H1 (cell line): ENCODE measurements around the gene NPIPA1. TPM values are rescaled to one million over a fixed set of nuclear protein-coding genes. Genes with fewer than 3 reads are reported as not detected.
"Not testable (repeated sequence)": the region's sequence is repeated elsewhere in the genome, so short reads cannot be mapped to it uniquely, and the experiment has no call there.

Source experiments
- CTCF ChIA-PET: fragments of 300-600 bp; sonication (Branson Sonifier 250); formaldehyde crosslinking; loops from one replicate; lab custom pipeline; 2021; ENCODE audit not compliant: partially characterized antibody; lab: Charles Lee
- POLR2A ChIA-PET: fragments of 300-600 bp; sonication (Branson Sonifier 250); formaldehyde crosslinking; loops from one replicate; lab custom pipeline; 2021; ENCODE audit warnings: inconsistent platforms; ENCODE audit not compliant: partially characterized antibody; lab: Charles Lee
- DNase-seq, 2 experiments: peaks; one replicate each; pipeline versions ENCODE4 v3.0.0 to v3.0.0-alpha.2; 2010 to 2022; ENCODE audit warnings: low spot score in 2 of 2, low read depth in 1 of 2, mixed read lengths in 1 of 2
- FAIRE-seq: peaks from 2 replicates; lab custom pipeline; 2011; peaks lifted over from hg19 to GRCh38; lab: Jason Lieb, UNC
- H2AFZ ChIP-seq: 2 replicates; pipeline ENCODE4 v1.8.1; 2012; ENCODE audit warnings: low read length, inconsistent platforms
- H2AK5ac ChIP-seq: 2 replicates; pipeline ENCODE4 v1.6.1; 2013; ENCODE audit warnings: low read depth, low read length
- H2BK120ac ChIP-seq: replicated peaks from 2 replicates; pipeline ENCODE3; 2013; ENCODE audit warnings: low read depth, low read length, inconsistent platforms
- H2BK12ac ChIP-seq: 2 replicates; pipeline ENCODE4 v1.6.1; 2013; ENCODE audit warnings: low read depth, low read length
- H2BK15ac ChIP-seq: 2 replicates; pipeline ENCODE4 v1.6.1; 2013; ENCODE audit warnings: low read length
- H2BK20ac ChIP-seq: 2 replicates; pipeline ENCODE4 v1.6.1; 2013; ENCODE audit warnings: low read length
- H2BK5ac ChIP-seq: 2 replicates; pipeline ENCODE4 v1.6.1; 2013; ENCODE audit warnings: low read depth, low read length
- H3K14ac ChIP-seq: 2 replicates; pipeline ENCODE4 v1.6.1; 2013; ENCODE audit warnings: inconsistent platforms; ENCODE audit not compliant: insufficient read length
- H3K18ac ChIP-seq: 2 replicates; pipeline ENCODE4 v1.6.1; 2013; ENCODE audit warnings: low read length; ENCODE audit errors: extremely low read depth
- H3K23ac ChIP-seq: 2 replicates; pipeline ENCODE4 v1.6.1; 2013; ENCODE audit warnings: inconsistent platforms; ENCODE audit not compliant: insufficient read length
- H3K23me2 ChIP-seq: 2 replicates; pipeline ENCODE4 v1.6.1; 2013; ENCODE audit warnings: low read depth, low read length
- H3K27ac ChIP-seq: 2 replicates; pipeline ENCODE4 v1.6.1; 2011; ENCODE audit warnings: low read depth, low read length, inconsistent platforms
- H3K27me3 ChIP-seq, 4 experiments: replicated peaks in 1 of 4; 1 replicate in 1 of 4; 2 replicates in 3 of 4; pipeline versions ENCODE4 v1.6.1 to v1.8.1; 2011 to 2013; ENCODE audit warnings: low read length in 3 of 4, mild to moderate bottlenecking in 3 of 4, inconsistent platforms in 2 of 4, mixed read lengths in 2 of 4, moderate library complexity in 1 of 4; ENCODE audit not compliant: control insufficient read depth in 3 of 4, insufficient read depth in 3 of 4; ENCODE audit errors: extremely low read depth in 1 of 4
- H3K36me3 ChIP-seq, 4 experiments: 2 replicates each; pipeline versions ENCODE4 v1.6.1 to v1.8.1; 2011 to 2013; ENCODE audit warnings: mild to moderate bottlenecking in 4 of 4, low read length in 3 of 4, moderate library complexity in 2 of 4, control low read depth in 1 of 4, inconsistent platforms in 1 of 4; ENCODE audit not compliant: insufficient read depth in 4 of 4, control insufficient read depth in 2 of 4
- H3K4ac ChIP-seq: replicated peaks from 2 replicates; pipeline ENCODE3; 2013; ENCODE audit warnings: low read length, low read depth, mixed read lengths, inconsistent platforms; ENCODE audit not compliant: insufficient read length
- H3K4me1 ChIP-seq, 4 experiments: replicated peaks in 1 of 4; 1 replicate in 1 of 4; 2 replicates in 3 of 4; pipeline versions ENCODE4 v1.6.1 to v1.8.1; 2011 to 2013; ENCODE audit warnings: low read length in 3 of 4, inconsistent platforms in 2 of 4, mixed read lengths in 1 of 4; ENCODE audit not compliant: insufficient read depth in 4 of 4, control insufficient read depth in 3 of 4
- H3K4me2 ChIP-seq, 2 experiments: 2 replicates each; pipeline versions ENCODE4 v1.6.1 to v1.8.1; 2011 to 2013; ENCODE audit warnings: low read depth in 2 of 2, low read length in 2 of 2, control low read depth in 1 of 2, inconsistent platforms in 1 of 2, mild to moderate bottlenecking in 1 of 2; ENCODE audit not compliant: insufficient read depth in 1 of 2
- H3K4me3 ChIP-seq, 4 experiments: fragments of 200-600, 300-600 bp in 1 of 4; sonication (generic), shearing (Covaris generic), sonication (Bioruptor Twin) in 1 of 4; 2 replicates each; pipeline versions ENCODE4 v1.5.1 to v1.8.1; 2011 to 2016; ENCODE audit warnings: low read length in 4 of 4, low read depth in 3 of 4, control low read depth in 2 of 4, inconsistent platforms in 2 of 4, mild to moderate bottlenecking in 2 of 4, mixed read lengths in 1 of 4, moderate library complexity in 1 of 4; ENCODE audit not compliant: insufficient read depth in 2 of 4; ENCODE audit errors: extremely low read depth in 1 of 4
- H3K56ac ChIP-seq: replicated peaks from 2 replicates; pipeline ENCODE3; 2013; ENCODE audit warnings: low read depth, mild to moderate bottlenecking, mixed read lengths, low read length, inconsistent platforms; ENCODE audit not compliant: insufficient read length
- H3K79me1 ChIP-seq: 2 replicates; pipeline ENCODE4 v1.6.1; 2013; ENCODE audit warnings: low read depth, low read length, control low read depth
- H3K79me2 ChIP-seq, 2 experiments: 2 replicates each; pipeline versions ENCODE4 v1.6.1 to v1.8.1; 2012 to 2013; ENCODE audit warnings: low read length in 2 of 2, mild to moderate bottlenecking in 2 of 2, inconsistent platforms in 1 of 2; ENCODE audit not compliant: insufficient read depth in 2 of 2, control insufficient read depth in 1 of 2
- H3K9ac ChIP-seq, 4 experiments: replicated peaks in 1 of 4; 1 replicate in 1 of 4; 2 replicates in 3 of 4; pipeline versions ENCODE4 v1.6.1 to v1.8.1; 2011 to 2013; ENCODE audit warnings: low read depth in 3 of 4, low read length in 3 of 4, control low read depth in 2 of 4, mild to moderate bottlenecking in 2 of 4, moderate library complexity in 2 of 4, inconsistent platforms in 1 of 4; ENCODE audit errors: extremely low read depth in 1 of 4
- H3K9me3 ChIP-seq, 2 experiments: 2 replicates each; pipeline versions ENCODE4 v1.6.1 to v1.8.1; 2012 to 2013; ENCODE audit warnings: mild to moderate bottlenecking in 2 of 2, moderate library complexity in 2 of 2, control low read depth in 1 of 2, inconsistent platforms in 1 of 2, low read depth in 1 of 2, low read length in 1 of 2, mixed read lengths in 1 of 2; ENCODE audit not compliant: insufficient read depth in 2 of 2
- H4K20me1 ChIP-seq, 2 experiments: replicated peaks in 1 of 2; 2 replicates each; pipeline versions ENCODE3 to v1.8.1; 2011 to 2013; ENCODE audit warnings: inconsistent platforms in 2 of 2, low read length in 2 of 2, mild to moderate bottlenecking in 1 of 2; ENCODE audit not compliant: insufficient read depth in 2 of 2, control insufficient read depth in 1 of 2
- H4K5ac ChIP-seq: 2 replicates; pipeline ENCODE4 v1.6.1; 2013; ENCODE audit warnings: low read length, low read depth, mixed read lengths, inconsistent platforms; ENCODE audit not compliant: insufficient read length
- H4K8ac ChIP-seq: 2 replicates; pipeline ENCODE4 v1.8.0; 2013; ENCODE audit warnings: mild to moderate bottlenecking, moderate library complexity, low read length, inconsistent platforms; ENCODE audit not compliant: insufficient read depth; ENCODE audit errors: extremely low read depth
- H4K91ac ChIP-seq: replicated peaks from 2 replicates; pipeline ENCODE3; 2013; ENCODE audit warnings: low read length, mixed read lengths, inconsistent platforms; ENCODE audit not compliant: insufficient read length
- WGBS, 2 experiments: shearing (Covaris generic) in 1 of 2; methylation state at CpG; one replicate each; pipeline versions ENCODE4 v1.1.6 to v1.1.7; 2013 to 2015; ENCODE audit warnings: low lambda C conversion rate in 2 of 2, mixed read lengths in 2 of 2, inconsistent platforms in 1 of 2, low coverage in 1 of 2, missing lambda C conversion rate in 1 of 2; ENCODE audit not compliant: insufficient replicate concordance in 2 of 2, insufficient coverage in 1 of 2, insufficient read length in 1 of 2; ENCODE audit errors: extremely low coverage in 1 of 2, missing lambda C conversion rate in 1 of 2; 5-methylcytosine and 5-hydroxymethylcytosine counted together
- polyA plus RNA-seq, 7 experiments: library from polyadenylated mRNA; depleted of rRNA in 3 of 7; stranded (reverse) in 5 of 7; unstranded in 2 of 7; fragments of >200 nt in 5 of 7; fragments of 200-250 nt in 2 of 7; gene quantifications; 1 replicate in 5 of 7; 2 replicates in 1 of 7; 4 replicates in 1 of 7; pipeline versions ENCODE4 v1.2.1 to v1.2.3, GENCODE V29; 2011 to 2013; ENCODE audit warnings: missing spikeins in 2 of 7, mixed read lengths in 2 of 7
- total RNA-seq: library from RNA; stranded (reverse); fragmentation: NEBNext Ultra II Directional; extraction: Animal tissue kit (Norgen Biotek cat#: 25700); gene quantifications from 2 replicates; pipeline ENCODE4 v1.2.1, GENCODE V29; 2021

The NPIPA1 gene
- total and polyA plus RNA-seq, 2 of the 8 experiments (the other 6 are each of a cell fraction or from before 2014, with no cell fraction given): 60.0 to 97.8 TPM

DNA sequence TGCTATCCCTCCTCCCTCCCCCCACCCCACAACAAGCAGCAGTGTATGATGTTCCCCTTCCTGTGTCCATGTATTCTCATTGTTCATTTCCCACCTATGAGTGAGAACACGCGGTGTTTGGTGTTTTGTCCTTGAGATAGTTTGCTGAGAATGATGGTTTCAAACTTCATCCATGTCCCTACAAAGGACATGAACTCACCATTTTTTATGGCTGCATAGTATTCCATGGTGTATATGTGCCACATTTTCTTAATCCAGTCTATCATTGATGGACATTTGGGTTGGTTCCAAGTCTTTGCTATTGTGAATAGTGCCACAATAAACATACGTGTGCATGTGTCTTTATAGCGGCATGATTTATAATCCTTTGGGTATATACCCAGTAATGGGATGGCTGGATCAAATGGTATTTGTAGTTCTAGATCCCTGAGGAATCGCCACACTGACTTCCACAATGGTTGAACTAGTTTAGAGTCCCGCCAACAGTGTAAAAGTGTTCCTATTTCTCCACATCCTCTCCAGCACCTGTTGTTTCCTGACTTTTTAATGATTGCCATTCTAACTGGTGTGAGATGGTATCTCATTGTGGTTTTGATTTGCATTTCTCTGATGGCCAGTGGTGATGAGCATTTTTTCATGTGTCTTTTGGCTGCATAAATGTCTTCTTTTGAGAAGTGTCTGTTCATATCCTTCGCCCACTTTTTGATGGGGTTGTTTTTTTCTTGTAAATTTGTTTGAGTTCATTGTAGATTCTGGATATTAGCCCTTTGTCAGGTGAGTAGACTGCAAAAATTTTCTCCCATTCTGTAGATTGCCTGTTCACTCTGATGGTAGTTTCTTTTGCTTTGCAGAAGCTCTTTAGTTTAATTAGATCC, 56.3 kb downstream of the NPIPA1 start:
- H2BK15ac ChIP-seq, H4K8ac ChIP-seq, H3K4me3 ChIP-seq, H3K23ac ChIP-seq, H2BK20ac ChIP-seq, H2BK120ac ChIP-seq, H2AK5ac ChIP-seq, H4K91ac ChIP-seq, FAIRE-seq, H3K27me3 ChIP-seq, H3K9me3 ChIP-seq, H4K20me1 ChIP-seq, H3K18ac ChIP-seq, H2BK5ac ChIP-seq, DNase-seq, H2AFZ ChIP-seq, H3K27ac ChIP-seq, H3K36me3 ChIP-seq, H3K4me2 ChIP-seq, H3K14ac ChIP-seq, H3K79me1 ChIP-seq, CTCF ChIA-PET, H3K4me1 ChIP-seq, H3K56ac ChIP-seq, H2BK12ac ChIP-seq, H4K5ac ChIP-seq, POLR2A ChIA-PET, H3K23me2 ChIP-seq, H3K4ac ChIP-seq, H3K9ac ChIP-seq: not testable (repeated sequence)
- 90% methylated on average over 6 of the region's 7 CpGs; no CpG with 5 or more reads in 1 of the 2 experiments for WGBS, 2 experiments
- peaks cover 0 to 28% of the 10 kb centered on the region in 2 experiments; a peak in 3 of 4 replicates for H3K79me2 ChIP-seq
